Neural progenitor cell (in vitro differentiated cells): ENCODE data around the gene RTN1.

Experiments used
- EZH2 ChIP-seq: fragments of 200-600 bp; sonication (generic); IDR thresholded peaks from 2 replicates; pipeline ENCODE4 v1.6.1; 2017; ENCODE audit warnings: antibody characterized with exemption, mild to moderate bottlenecking, moderate library complexity
- EZH2phosphoT487 ChIP-seq: fragments of 200-600 bp; sonication (generic); IDR thresholded peaks from 2 replicates; pipeline ENCODE4 v1.6.1; 2017; ENCODE audit warnings: antibody characterized with exemption
- TF ChIP-seq, protein P1 (sequence below): fragments of 200-600 bp; sonication (generic); IDR thresholded peaks from 2 replicates; pipeline ENCODE4 v1.5.1; 2017; ENCODE audit warnings: antibody characterized with exemption, mild to moderate bottlenecking

DNA sequence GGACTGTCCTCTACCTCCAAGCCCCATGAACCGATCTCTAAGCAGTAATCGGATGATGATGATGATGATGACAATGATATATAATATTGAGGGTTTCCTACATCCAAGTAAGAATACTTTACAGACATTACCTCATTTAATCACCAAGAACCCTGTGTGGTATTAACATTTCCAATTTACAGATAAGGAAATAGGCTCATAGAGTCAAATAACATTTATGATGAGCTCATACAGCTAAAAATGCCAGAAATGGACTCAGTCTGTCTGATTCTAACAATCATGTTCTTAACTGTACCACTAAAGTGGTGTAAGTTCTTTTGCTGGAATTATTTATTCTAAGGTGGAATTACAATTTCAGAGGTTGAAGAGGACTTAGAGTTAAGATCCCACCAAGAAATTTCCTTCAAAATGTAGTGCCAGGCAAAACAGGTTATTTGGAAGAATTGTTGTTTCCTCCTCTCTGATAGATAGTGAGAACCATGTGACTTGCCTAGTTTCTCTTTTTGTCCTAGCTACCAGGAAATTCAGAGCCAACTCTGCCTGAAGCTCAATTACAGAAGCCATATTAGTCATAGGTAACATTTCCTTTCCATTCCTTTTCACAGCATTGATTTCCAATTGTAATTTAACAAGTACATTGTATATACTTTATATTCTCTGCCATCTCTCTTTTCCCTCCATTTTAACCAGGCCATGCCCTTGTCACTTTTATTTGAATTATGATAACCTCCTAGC, 270.2 kb downstream of the RTN1 start:
- TF ChIP-seq EZH2, result no peak
- TF ChIP-seq, protein P1, sequence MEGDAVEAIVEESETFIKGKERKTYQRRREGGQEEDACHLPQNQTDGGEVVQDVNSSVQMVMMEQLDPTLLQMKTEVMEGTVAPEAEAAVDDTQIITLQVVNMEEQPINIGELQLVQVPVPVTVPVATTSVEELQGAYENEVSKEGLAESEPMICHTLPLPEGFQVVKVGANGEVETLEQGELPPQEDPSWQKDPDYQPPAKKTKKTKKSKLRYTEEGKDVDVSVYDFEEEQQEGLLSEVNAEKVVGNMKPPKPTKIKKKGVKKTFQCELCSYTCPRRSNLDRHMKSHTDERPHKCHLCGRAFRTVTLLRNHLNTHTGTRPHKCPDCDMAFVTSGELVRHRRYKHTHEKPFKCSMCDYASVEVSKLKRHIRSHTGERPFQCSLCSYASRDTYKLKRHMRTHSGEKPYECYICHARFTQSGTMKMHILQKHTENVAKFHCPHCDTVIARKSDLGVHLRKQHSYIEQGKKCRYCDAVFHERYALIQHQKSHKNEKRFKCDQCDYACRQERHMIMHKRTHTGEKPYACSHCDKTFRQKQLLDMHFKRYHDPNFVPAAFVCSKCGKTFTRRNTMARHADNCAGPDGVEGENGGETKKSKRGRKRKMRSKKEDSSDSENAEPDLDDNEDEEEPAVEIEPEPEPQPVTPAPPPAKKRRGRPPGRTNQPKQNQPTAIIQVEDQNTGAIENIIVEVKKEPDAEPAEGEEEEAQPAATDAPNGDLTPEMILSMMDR, result no peak
- TF ChIP-seq EZH2phosphoT487, result no peak
